Psoas muscle (tissue), 8 donors: ENCODE measurements around the gene CD6. TPM values are rescaled to one million over a fixed set of nuclear protein-coding genes. Genes with fewer than 3 reads are reported as not detected.

Experiments
- ATAC-seq, 4 donors: fragments of 200-7000 bp; cut with Tn5 transposase; one replicate each; pipeline ENCODE4 v1.9.1; 2020; ENCODE audit warnings: moderate library complexity in 3 of 4, mild to moderate bottlenecking in 2 of 4
- DNase-seq, 2 donors: peaks; one replicate each; pipeline ENCODE4 v3.0.0-alpha.2; 2020
- H3K27ac ChIP-seq: fragments of 200-600 bp; one replicate; pipeline ENCODE4 v1.8.0; 2022
- H3K27me3 ChIP-seq, 3 donors: fragments of 200-600 bp in 1 of 3; one replicate each; pipeline versions ENCODE4 v1.6.1 to v1.8.0; 2013 to 2022; ENCODE audit warnings: low read length in 2 of 3, mild to moderate bottlenecking in 2 of 3, moderate library complexity in 1 of 3; ENCODE audit not compliant: insufficient read depth in 3 of 3
- H3K36me3 ChIP-seq, 2 donors: fragments of 200-600 bp in 1 of 2; one replicate each; pipeline versions ENCODE4 v1.6.1 to v1.8.0; 2013 to 2022; ENCODE audit warnings: low read depth in 1 of 2, mild to moderate bottlenecking in 1 of 2, moderate library complexity in 1 of 2; ENCODE audit not compliant: insufficient read depth in 1 of 2
- H3K4me1 ChIP-seq: fragments of 200-600 bp; one replicate; pipeline ENCODE4 v1.8.0; 2022
- H3K4me3 ChIP-seq: fragments of 200-600 bp; one replicate; pipeline ENCODE4 v1.8.0; 2022; ENCODE audit warnings: mild to moderate bottlenecking
- H3K9me3 ChIP-seq: fragments of 200-600 bp; one replicate; pipeline ENCODE4 v1.8.0; 2022
- CTCF ChIP-seq: fragments of 200-600 bp; IDR thresholded peaks from one replicate; pipeline ENCODE4 v1.8.0; 2022; ENCODE audit warnings: antibody characterized with exemption
- WGBS, 3 donors: extraction: QIAGEN DNeasy Blood & Tissue Kit; methylation state at CpG; one replicate each; pipeline versions ENCODE4 v1.1.6 to v1.1.7; 2013; 5-methylcytosine and 5-hydroxymethylcytosine counted together
- intact Hi-C, 2 donors: fragments of 100-400 bp; cut with DNase I; formaldehyde crosslinking; loops; one replicate each; pipeline versions ENCODE4 v1.11.0 to v1.14.2; 2022
- polyA plus RNA-seq, 3 donors: library from polyadenylated mRNA; stranded (reverse); fragments of 200-250 nt; gene quantifications; one replicate each; pipeline ENCODE4 v1.2.3, GENCODE V29; 2013
- total RNA-seq, 4 donors: library from RNA; stranded (reverse); fragmentation: NEBNext Ultra II Directional in 2 of 4; extraction: Animal tissue kit (Norgen Biotek cat#: 25700) in 2 of 4; gene quantifications; one replicate each; pipeline versions ENCODE4 v1.2.1 to v1.2.4, GENCODE V29; 2021 to 2023
- donor health status: healthy with polysubstance abuse.
- donor health status: DM: no; HTN: no; CAD: no; lungs with moderate emphysema.
- donor health status: Bipolar disorder and iron deficiency.
- donor health status: healthy.
- donor health status: DM: yes; HTN: yes; CAD: no.
- donor health status: DM: no; HTN: no; CAD: no.
- donor health status: DM: no; HTN: no; CAD: no.
- donor health status: DM: yes; HTN: yes; CAD: no.

Gene CD6
- total and polyA plus RNA-seq, 7 donors, result 0.05 to 0.74 (median 0.43) TPM

- no peaks in the 10 kb centered on the region for H3K36me3 ChIP-seq
- H3K9me3 ChIP-seq, result no peaks in the 10 kb centered on the region
- 51 to 60% (median 53%) methylated on average over 13 of the region's 13 CpGs for WGBS, 3 donors
- intact Hi-C loops, result no loop called here
- H3K4me1 ChIP-seq, result no peaks in the 10 kb centered on the region
- no peak for TF ChIP-seq CTCF
- no peak overlapping the region for H3K4me3 ChIP-seq
- ATAC-seq, result peak in 1 of 4 donors; percentile 53
- H3K27me3 ChIP-seq, result peaks cover 0 to 15% (median 2%) of the 10 kb centered on the region in 3 donors
- H3K27ac ChIP-seq, result no peak overlapping the region
- DNase-seq, result peak in 1 of 2 donors; percentile 29
These were observed 25.1 kb downstream of the CD6 start for GRCh38 chr11:60996381-60997138.

- Histone ChIP-seq H3K4me1 (no peaks in the 10 kb centered on the region), H3K4me3 (no peak overlapping the region), H3K27me3 (peaks cover 0 to 7% (median 2%) of the 10 kb centered on the region in 3 donors), H3K27ac (no peak overlapping the region), H3K9me3 (no peaks in the 10 kb centered on the region), H3K36me3 (no peaks in the 10 kb centered on the region)
- 71 to 78% (median 78%) methylated on average over 11 of the region's 11 CpGs for WGBS, 3 donors
- DNase-seq (no peak), ATAC-seq (no peak)
- TF ChIP-seq CTCF, result no peak
- intact Hi-C loops, result no loop called here
These were observed 28.9 kb downstream of the CD6 start for GRCh38 chr11:61000426-61000825.

GRCh38 chr11:61001931-61002330, 30.5 kb downstream of the CD6 start:
- Histone ChIP-seq H3K27me3 (peaks cover 0 to 15% (median 3%) of the 10 kb centered on the region in 3 donors), H3K4me3 (no peak overlapping the region), H3K27ac (no peak overlapping the region), H3K9me3 (no peaks in the 10 kb centered on the region), H3K4me1 (no peaks in the 10 kb centered on the region), H3K36me3 (no peaks in the 10 kb centered on the region)
- TF ChIP-seq CTCF, result no peak
- WGBS, 3 donors, result 85 to 88% (median 86%) methylated on average over 3 of the region's 3 CpGs
- DNase-seq (no peak), ATAC-seq (no peak)
- intact Hi-C loops, result no loop called here

GRCh38 chr11:61002598-61002997, 31.1 kb downstream of the CD6 start:
- peaks cover 0 to 21% (median 9%) of the 10 kb centered on the region in 3 donors for H3K27me3 ChIP-seq
- ATAC-seq (no peak), DNase-seq (no peak)
- WGBS, 3 donors, result 92 to 96% (median 93%) methylated on average over 7 of the region's 7 CpGs
- no peaks in the 10 kb centered on the region for H3K9me3 ChIP-seq
- no peak overlapping the region for H3K27ac ChIP-seq
- H3K4me3 ChIP-seq, result no peak overlapping the region
- no peak for TF ChIP-seq CTCF
- intact Hi-C loops, result no loop called here
- H3K4me1 ChIP-seq, result peaks cover 2% of the 10 kb centered on the region
- H3K36me3 ChIP-seq, result no peaks in the 10 kb centered on the region

GRCh38 chr11:61004180-61004611, 32.7 kb downstream of the CD6 start:
- no peak overlapping the region for H3K27ac ChIP-seq
- no peaks in the 10 kb centered on the region for H3K36me3 ChIP-seq
- peaks cover 6% of the 10 kb centered on the region for H3K4me1 ChIP-seq
- TF ChIP-seq CTCF, result no peak
- H3K9me3 ChIP-seq, result no peaks in the 10 kb centered on the region
- DNase-seq (no peak), ATAC-seq (no peak)
- H3K27me3 ChIP-seq, result peaks cover 0 to 34% (median 19%) of the 10 kb centered on the region in 3 donors
- H3K4me3 ChIP-seq, result no peak overlapping the region
- 38 to 47% (median 39%) methylated on average over 10 of the region's 10 CpGs for WGBS, 3 donors
- intact Hi-C loops, result no loop called here
